ENCODE data around the gene NYAP1. TPM values are rescaled to one million over a fixed set of nuclear protein-coding genes. Genes with fewer than 3 reads are reported as not detected.

Gene NYAP1
- total RNA-seq, 1 experiment from 2014 or later, result 1.3 TPM

DNA sequence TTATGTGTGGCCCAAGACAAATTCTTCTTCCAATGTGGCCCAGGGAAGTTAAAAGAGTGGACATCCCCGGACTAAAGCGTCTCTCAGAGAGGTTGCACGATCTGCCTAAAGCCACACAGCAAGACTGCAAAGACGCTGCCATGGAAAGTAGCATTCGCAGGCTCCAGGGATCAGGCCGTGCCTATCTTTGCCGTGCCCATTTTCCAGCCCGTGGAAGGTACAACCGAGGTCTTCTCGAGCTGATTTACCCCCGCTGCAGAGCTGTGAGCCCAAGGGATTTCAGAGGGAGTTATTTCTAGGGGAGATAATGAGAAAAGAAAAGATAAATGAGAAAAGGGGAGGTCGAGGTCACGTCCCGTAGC, 1.0 kb upstream of the NYAP1 start:
- BruUV-seq (replicated peaks), result no TSS peak
- TF ChIP-seq EZH2 (IDR thresholded peaks at IDR 0.05; ENCODE audit: borderline replicate concordance, low read depth, low read length, poor library complexity, severe bottlenecking), result no peak
- TF ChIP-seq, protein P1, sequence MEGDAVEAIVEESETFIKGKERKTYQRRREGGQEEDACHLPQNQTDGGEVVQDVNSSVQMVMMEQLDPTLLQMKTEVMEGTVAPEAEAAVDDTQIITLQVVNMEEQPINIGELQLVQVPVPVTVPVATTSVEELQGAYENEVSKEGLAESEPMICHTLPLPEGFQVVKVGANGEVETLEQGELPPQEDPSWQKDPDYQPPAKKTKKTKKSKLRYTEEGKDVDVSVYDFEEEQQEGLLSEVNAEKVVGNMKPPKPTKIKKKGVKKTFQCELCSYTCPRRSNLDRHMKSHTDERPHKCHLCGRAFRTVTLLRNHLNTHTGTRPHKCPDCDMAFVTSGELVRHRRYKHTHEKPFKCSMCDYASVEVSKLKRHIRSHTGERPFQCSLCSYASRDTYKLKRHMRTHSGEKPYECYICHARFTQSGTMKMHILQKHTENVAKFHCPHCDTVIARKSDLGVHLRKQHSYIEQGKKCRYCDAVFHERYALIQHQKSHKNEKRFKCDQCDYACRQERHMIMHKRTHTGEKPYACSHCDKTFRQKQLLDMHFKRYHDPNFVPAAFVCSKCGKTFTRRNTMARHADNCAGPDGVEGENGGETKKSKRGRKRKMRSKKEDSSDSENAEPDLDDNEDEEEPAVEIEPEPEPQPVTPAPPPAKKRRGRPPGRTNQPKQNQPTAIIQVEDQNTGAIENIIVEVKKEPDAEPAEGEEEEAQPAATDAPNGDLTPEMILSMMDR (conservative IDR thresholded peaks at IDR 0.05; ENCODE audit: low read depth, low read length), result no peak
- CTCF ChIA-PET, result interaction anchor here (0.5 kb wide), 1 partner anchor 366 kb away, joined by 4 read pairs; no protein-coding TSS in a partner anchor
- Histone ChIP-seq H3K27me3 (replicated peaks; ENCODE audit: insufficient read depth, low read depth, low read length, poor library complexity) (no peaks in the 10 kb centered on the region), H3K4me1 (ENCODE audit: insufficient read depth, low read length, poor library complexity, severe bottlenecking) (peaks cover 14% of the 10 kb centered on the region), H3K36me3 (ENCODE audit: insufficient read depth, low read length, poor library complexity, severe bottlenecking) (no peaks in the 10 kb centered on the region), H3K27ac (ENCODE audit: low read depth, low read length, poor library complexity, severe bottlenecking) (no peak overlapping the region), H3K9me3 (ENCODE audit: low read depth, low read length, poor library complexity, severe bottlenecking) (no peaks in the 10 kb centered on the region), H3K4me3 (ENCODE audit: low read depth, low read length, poor library complexity, severe bottlenecking) (peak overlapping the region; percentile 57)
- DNase-seq (ENCODE audit: low spot score), result no peak
- intact Hi-C loops (cut with micrococcal nuclease; ENCODE audit: unreplicated experiment), result no loop called here
- POLR2A ChIA-PET (ENCODE audit: low non-redundant PET), result no interaction called here

DNA sequence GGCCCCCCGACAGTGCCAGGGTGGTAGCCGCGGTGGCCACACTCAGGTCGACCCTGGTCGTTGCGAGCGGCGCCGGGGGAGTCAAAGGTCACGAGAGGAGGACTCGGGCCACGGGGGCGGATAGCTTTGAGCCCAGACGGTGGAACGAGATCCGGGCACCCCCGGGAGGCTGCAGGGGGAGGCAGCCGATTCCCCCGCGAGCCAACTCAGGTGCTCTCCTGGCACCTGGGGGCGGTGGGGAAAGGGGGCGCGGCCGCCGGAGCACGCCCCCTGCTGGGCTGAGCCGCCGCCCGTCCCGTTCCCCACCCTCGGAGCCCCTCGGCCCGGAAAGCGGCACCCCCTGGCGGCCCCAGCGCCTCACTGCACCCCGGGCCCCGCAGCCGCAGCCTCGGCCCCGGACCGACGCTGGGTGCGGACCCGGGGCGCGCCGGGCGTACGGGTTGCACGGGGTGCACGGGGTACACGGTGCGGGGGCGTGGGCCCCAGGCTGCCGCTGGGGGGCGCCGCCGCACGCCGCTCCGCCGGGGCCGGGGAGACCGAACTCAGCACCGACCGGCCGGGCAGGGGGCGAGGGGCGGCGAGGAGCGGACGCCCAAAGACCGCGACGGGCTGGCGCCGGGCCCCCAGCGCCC, 521 bp upstream of the NYAP1 start:
- POLR2A ChIA-PET (ENCODE audit: low non-redundant PET), result no interaction called here
- Histone ChIP-seq H3K27ac (ENCODE audit: low read depth, low read length, poor library complexity, severe bottlenecking) (no peak overlapping the region), H3K9me3 (ENCODE audit: low read depth, low read length, poor library complexity, severe bottlenecking) (no peaks in the 10 kb centered on the region), H3K4me1 (ENCODE audit: insufficient read depth, low read length, poor library complexity, severe bottlenecking) (peaks cover 14% of the 10 kb centered on the region), H3K4me3 (ENCODE audit: low read depth, low read length, poor library complexity, severe bottlenecking) (peak overlapping the region; percentile 57), H3K36me3 (ENCODE audit: insufficient read depth, low read length, poor library complexity, severe bottlenecking) (no peaks in the 10 kb centered on the region), H3K27me3 (replicated peaks; ENCODE audit: insufficient read depth, low read depth, low read length, poor library complexity) (no peaks in the 10 kb centered on the region)
- no peak for TF ChIP-seq EZH2 (IDR thresholded peaks at IDR 0.05; ENCODE audit: borderline replicate concordance, low read depth, low read length, poor library complexity, severe bottlenecking)
- TF ChIP-seq, protein P1 (conservative IDR thresholded peaks at IDR 0.05; ENCODE audit: low read depth, low read length), result peak; percentile 75
- peak; percentile 78 for DNase-seq (ENCODE audit: low spot score)
- CTCF ChIA-PET, result interaction anchor here (0.5 kb wide), 2 partner anchors 81 to 365 kb away, joined by 4 read pairs; no protein-coding TSS in a partner anchor
- intact Hi-C loops (cut with micrococcal nuclease; ENCODE audit: unreplicated experiment), result no loop called here
- no TSS peak for BruUV-seq (replicated peaks)

DNA sequence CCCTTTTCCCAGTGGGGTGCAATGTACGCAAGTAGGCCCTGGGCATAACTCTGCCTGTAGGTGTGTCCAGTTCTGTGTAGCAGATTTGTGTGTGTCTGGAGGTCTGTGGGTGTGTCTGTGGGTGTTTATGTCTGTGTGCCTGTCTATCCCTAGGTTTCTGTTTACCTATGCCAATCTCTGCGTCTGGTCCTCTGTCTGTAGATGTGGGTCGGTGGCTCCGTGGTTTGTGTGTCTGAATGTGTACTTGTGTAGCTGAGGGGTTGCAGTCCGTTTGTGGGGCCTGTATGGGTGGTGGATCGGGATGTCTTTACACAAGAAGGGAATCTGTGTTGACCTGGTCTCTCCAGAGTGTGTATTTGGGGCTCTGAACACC, 932 bp downstream of the NYAP1 start:
- H3K4me1 ChIP-seq (ENCODE audit: insufficient read depth, low read length, poor library complexity, severe bottlenecking), result peaks cover 12% of the 10 kb centered on the region
- H3K27ac ChIP-seq (ENCODE audit: low read depth, low read length, poor library complexity, severe bottlenecking), result no peak overlapping the region
- ChIA-PET POLR2A (ENCODE audit: low non-redundant PET) (no interaction called here), CTCF (no interaction called here)
- no peak for DNase-seq (ENCODE audit: low spot score)
- H3K4me3 ChIP-seq (ENCODE audit: low read depth, low read length, poor library complexity, severe bottlenecking), result peak overlapping the region; percentile 57
- BruUV-seq (replicated peaks), result no TSS peak
- TF ChIP-seq, protein P1 (conservative IDR thresholded peaks at IDR 0.05; ENCODE audit: low read depth, low read length), result no peak
- no peak for TF ChIP-seq EZH2 (IDR thresholded peaks at IDR 0.05; ENCODE audit: borderline replicate concordance, low read depth, low read length, poor library complexity, severe bottlenecking)
- intact Hi-C loops (cut with micrococcal nuclease; ENCODE audit: unreplicated experiment), result no loop called here
- no peaks in the 10 kb centered on the region for H3K9me3 ChIP-seq (ENCODE audit: low read depth, low read length, poor library complexity, severe bottlenecking)
- no peaks in the 10 kb centered on the region for H3K27me3 ChIP-seq (replicated peaks; ENCODE audit: insufficient read depth, low read depth, low read length, poor library complexity)
- H3K36me3 ChIP-seq (ENCODE audit: insufficient read depth, low read length, poor library complexity, severe bottlenecking), result no peaks in the 10 kb centered on the region

All from A673 (cell line).